GM18858 (cell line): Measurements from ENCODE around the gene AZGP1.
A peak's percentile ranks its signal among the peaks of the same experiment; 100 is the strongest.
"Not testable (repeated sequence)": the region's sequence is repeated elsewhere in the genome, so short reads cannot be mapped to it uniquely, and the experiment has no call there.

Experiments used
- ATAC-seq: cut with Tn5 transposase; IDR thresholded peaks from one replicate; pipeline ENCODE4 v1.9.1; 2021; ENCODE audit not compliant: unreplicated experiment

Gene AZGP1

DNA sequence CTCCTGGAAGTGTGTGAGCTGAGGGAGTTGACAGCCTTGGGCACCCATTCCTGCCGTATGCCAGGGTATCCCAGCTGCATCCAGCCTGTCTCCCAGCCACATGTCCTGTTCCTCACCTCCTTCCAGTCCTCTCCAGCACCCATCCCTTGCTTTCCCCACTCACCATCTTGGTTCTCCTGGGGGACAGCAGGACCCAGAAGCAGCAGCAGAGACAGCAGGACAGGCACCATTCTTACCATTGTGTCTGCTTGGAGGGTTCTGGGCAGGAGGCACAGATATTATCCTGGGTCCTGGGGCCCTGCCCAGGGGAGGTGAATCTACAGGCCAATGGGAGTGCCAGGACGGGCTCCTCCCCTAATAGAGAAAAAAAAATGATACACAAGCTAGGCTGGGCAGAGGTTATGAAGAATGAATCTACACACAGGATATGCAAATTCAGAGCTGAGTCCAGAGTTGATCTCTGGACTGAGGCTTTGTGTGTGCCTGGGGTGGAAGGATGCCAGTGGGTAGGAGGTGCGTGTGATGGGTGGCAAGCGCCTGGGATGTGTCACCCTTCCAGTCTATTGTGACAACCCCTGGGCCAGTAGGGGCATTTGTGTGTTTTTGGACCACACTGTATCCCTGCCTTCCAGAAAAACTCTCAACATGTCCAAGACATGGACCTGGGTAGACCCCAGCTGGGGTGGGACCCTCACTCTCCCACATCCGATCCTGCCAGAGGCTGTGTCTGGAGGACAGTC lies at the start of gene AZGP1:
Gene AZGP1, minus strand, starts transcription at position 250 of the 740 bp plus-strand sequence. Its CDS starts 11 bp downstream, at position 239.
- no peak for ATAC-seq

DNA sequence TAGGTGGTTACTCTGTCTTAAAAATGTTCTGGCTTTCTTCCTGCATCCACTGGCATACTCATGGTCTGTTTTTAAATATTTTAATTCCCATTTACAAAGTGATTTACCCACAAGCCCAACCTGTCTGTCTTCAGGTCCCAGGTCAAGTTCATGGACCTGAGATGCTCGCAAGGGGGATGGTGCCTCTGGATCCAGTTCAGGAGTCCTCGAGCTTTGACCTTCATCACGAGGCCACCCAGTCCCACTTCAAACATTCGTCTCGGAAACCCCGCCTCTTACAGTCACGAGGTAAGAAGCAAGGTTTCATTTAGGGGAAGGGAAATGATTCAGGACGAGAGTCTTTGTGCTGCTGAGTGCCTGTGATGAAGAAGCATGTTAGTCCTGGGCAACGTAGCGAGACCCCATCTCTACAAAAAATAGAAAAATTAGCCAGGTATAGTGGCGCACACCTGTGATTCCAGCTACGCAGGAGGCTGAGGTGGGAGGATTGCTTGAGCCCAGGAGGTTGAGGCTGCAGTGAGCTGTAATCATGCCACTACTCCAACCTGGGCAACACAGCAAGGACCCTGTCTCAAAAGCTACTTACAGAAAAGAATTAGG lies 48.3 kb upstream of the AZGP1 start:
- ATAC-seq: no peak

DNA sequence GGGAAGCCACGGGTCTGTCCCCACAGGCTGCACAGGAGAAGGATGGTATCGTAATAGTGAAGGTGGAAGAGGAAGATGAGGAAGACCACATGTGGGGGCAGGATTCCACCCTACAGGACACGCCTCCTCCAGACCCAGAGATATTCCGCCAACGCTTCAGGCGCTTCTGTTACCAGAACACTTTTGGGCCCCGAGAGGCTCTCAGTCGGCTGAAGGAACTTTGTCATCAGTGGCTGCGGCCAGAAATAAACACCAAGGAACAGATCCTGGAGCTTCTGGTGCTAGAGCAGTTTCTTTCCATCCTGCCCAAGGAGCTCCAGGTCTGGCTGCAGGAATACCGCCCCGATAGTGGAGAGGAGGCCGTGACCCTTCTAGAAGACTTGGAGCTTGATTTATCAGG lies 47.7 kb upstream of the AZGP1 start:
- no peak for ATAC-seq

DNA sequence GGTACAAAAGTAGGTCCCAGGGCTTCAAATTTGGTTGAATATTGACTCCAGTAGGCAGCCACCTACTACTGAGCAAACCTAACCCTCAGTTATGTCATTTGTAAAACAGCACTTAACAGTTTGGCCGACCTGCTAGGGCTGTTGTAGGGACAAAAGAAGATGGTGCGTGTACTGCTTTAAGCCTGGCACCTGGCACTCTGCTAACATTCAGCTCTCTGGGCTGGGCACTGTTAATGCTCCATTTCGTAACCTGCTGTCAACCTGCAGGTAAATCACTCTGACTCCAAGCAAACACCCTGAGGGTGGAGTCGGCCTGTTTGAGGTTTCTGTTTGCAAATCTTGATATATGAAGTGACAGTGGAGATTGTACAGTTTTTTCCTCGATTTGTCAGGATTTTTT lies 46.8 kb upstream of the AZGP1 start:
- ATAC-seq: no peak

DNA sequence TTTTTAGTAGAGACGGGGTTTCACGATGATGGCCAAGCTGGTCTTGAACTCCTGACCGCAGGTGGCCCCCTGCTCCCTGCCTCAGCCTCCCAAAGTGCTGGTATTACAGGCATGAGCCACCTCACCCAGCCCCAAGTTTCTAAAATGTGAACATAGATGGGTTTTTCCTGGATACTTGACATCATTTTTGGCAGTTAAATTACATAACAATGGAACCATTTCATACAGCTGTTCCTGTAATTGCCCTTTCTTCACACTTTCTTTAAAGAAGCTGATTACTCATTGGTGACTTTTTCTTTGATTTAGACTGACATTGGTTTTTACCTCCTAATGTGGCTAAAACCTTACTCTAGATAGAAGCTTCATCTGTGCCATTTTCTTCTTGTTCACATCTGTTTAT lies 45.5 kb upstream of the AZGP1 start:
- ATAC-seq: no peak

DNA sequence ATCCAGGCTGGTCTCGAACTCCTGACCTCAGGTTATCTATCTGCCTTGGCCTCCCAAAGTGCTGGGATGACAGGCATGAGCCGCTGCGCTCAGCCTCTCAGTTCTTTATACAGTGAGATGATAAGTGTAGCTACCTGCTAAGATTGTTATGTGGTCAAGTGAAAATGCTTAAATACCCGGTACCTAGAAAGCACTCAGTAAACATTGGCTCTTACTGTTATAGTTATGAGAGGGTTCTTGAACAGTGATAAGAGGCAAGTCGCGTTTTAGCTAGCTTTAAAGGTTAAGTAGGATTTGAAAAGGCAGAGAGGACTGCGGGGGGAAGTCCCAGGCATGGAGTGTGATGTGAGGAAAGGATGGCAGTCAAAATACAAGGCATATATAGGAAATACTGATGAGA lies 44.1 kb upstream of the AZGP1 start:
- no peak for ATAC-seq

DNA sequence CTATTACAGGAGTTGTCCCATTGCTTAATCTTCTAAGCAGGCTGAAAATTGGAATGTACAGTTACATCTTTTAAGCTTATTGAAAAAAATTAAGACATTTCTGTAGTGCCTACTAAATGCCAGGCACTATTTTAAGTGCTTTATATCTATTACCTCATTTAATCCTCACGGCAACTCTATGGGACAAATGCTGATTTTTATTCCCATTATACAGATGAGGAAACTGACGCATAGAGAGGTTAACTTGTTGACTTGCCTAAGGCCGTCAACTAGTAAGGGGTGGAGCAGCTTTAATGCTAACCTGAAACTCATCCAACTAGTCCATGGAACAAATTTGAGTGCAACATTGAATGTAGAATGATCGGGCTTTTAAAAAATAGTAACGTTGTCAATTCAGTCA lies 42.0 kb upstream of the AZGP1 start:
- ATAC-seq: no peak

DNA sequence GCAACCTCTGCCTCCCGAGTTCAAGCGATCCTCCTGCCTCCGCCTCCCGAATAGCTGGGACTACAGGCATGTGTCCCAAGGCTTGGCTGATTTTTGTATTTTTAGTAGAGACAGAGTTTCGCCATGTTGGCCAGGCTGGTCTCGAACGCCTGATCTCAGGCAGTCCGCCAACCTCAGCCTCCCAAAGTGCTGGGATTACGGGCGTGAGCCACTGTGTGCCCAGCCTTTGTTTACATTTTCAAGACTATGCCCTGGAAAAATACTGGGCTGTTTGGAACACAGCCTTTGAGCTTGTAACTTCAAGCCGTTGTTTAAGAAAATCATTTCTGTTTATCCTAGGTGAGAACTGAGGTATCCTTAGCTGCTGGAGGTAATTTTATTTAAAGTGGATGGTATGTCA lies 41.5 kb upstream of the AZGP1 start:
- no peak for ATAC-seq

DNA sequence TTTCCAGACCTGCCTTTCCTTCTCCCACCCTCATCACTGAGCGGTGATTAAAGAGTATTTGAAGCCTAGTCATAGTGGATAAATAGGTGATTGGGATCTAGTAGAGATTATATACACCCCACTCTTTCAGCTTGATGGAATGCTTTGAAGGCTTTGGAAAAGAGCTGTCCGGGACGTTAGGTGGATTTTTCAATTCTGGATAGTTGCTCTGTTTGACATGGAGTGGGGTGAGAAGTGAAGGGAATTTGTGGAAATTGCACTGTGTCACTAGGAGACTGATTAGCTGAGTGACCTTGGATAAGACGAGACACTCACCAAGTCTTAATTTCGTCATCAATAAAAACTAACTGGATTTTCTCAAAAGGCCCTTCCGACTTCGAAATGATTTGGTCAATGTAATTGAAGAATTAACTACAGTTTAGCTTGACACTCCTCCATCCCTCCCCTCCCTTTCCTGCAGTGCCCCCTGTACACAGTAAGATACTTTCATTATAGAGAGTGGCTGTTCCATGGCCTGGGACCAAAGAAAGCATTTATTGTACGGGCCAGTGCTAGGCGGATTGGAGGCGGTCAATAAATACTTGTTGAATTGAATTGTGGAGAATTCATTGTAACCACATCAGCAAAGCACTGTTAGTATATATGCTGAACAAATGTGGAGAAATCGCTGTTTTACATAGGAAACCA lies 40.5 kb upstream of the AZGP1 start:
- ATAC-seq: no peak

DNA sequence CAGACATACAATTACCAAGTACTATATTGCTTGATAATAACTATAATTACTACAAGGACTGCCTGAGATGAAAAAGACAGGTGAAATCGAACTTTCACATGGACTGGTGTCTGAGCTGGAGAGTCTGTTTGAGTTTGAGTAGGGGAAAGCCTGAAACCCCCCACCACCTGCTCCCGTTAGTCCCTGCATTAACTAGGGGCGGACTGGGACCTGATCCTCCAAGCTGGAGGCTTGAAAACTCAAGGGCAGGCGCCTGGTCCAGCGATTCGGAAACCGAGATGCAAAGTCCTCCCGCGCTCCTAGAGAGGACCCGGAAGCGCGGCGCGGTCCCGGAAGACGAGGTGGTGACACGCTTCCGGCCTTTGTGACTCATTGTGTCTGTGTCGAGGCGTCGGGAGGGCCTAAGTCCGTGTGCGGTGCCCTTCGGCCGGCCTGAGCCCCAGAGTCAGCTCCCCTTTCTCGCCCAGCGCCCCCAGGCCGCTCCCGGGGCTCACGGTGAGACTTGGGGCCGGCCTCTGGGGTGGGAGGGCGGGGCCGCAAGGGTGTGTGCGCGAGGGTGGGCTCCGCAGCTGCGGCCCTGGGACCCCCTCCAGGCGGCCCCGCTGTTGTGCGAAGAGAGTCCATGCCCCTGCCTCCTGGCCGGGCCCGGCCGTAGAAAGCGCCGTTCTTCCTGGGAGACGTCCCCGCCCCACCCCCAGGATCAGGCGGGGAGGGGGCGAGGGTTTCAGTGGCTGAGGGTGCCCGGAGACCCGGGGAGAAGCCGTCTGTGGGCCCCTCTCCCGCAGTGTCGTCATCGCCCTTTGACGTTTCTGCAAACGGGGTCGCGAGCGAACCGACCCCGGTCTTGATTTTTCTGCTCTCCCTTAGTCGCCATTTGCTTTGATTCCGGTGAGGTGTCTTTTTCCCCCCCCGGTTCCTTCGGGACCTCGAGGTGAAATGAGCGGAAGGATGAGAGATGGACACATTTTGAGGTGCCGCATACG lies 39.7 kb upstream of the AZGP1 start, which contains the start of gene ZKSCAN1:
Gene ZKSCAN1, plus strand, starts transcription at position 365 of the 983 bp plus-strand sequence. CDS start 7,911 bp downstream, outside the sequence.
- ATAC-seq: peak; percentile 84

DNA sequence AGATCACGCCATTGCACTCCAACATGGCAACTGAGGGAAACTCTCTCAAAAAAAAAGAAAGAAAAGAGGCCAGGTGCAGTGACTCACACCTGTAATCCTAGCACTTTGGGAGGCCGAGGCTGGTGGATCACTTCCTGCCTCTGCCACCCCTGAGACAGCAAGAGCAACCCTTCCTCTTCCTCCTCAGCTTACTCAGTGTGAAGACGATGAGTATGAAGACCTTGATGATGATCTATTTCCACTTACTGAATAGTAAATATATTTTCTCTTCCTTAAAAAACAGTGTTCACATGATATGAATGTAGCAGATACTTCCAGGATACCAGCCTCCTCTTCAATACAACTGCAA lies 37.5 kb upstream of the AZGP1 start:
- ATAC-seq: no peak

DNA sequence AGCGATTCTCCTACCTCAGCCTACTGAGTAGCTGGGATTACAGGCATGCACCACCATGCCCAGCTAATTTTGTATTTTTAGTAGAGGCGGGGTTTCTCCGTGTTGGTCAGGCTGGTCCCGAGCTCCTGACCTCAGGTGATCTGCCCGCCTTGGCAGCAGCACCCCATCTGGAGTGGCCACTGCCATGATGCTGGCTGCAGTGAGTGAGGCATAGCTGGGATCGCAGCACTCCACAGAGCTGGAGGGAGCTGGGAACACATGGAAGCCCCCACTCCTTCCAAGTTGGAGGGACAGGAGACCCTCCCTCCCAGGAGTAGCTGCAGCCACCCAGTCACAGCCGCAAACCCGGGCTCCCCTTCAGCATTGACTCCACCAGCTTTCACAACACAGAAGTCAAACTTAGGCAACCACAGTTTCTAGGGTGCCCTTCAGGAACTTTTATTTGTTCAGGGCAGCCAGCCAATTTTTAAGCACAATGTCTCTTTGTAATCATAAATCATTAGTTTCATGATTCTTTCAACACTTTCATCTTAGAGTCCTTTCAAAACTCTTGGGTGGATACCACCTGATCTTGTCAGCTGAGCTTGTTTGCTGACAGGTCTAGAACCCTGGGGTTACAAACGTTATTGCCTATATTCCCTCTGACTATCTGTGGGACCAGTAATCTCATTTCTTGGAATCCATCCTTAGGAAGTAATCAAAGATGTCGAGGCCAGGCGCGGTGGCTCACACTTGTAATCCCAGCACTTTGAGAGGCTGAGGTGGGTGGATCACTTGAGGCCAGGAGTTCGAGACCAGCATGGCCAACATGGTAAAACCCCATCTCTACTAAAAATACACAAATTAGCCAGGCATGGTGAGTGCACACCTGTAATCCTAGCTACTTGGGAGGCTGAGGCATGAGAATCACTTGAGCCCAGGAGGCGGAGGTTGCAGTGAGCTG lies 36.8 kb upstream of the AZGP1 start:
- ATAC-seq: not testable (repeated sequence)

DNA sequence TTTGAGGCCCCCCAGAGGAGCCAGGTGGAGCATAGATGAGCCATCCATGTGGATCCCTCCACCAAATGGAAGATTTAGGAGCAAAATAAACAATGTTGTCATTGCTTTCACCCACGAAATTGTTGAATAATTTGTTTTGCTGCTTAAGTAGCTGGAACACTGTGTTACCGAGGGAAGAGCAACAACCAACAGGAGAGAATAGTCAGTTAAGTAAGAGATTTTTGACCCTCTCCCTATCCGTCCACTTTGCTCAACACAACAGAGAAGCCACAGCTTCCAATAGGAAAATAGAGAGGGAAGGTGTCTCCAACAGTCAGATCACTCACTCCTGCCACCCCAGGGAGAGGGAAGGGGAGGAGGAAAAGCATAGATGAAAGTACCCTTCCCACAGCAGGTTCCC lies 35.7 kb upstream of the AZGP1 start:
- no peak for ATAC-seq

DNA sequence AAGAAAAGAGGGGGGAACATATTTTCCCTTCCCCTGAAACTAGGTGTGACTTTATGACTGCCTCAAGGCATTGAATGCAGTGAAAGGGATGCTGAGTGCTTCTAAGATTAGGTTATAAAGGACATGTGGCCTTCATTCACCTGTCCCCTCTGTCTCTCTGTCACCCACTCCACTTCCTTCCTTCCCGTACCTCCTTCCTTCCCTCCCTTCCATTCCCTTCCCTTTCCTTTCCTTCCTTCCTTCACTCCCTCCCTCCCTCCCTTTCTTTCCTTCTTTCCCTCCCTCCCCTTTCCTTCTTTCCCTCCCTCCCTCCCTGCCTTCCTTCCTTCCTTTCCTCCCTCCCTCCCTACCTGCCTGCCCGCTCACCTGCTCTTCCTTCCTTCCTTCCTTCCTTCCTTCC lies 35.1 kb upstream of the AZGP1 start:
- ATAC-seq: no peak

DNA sequence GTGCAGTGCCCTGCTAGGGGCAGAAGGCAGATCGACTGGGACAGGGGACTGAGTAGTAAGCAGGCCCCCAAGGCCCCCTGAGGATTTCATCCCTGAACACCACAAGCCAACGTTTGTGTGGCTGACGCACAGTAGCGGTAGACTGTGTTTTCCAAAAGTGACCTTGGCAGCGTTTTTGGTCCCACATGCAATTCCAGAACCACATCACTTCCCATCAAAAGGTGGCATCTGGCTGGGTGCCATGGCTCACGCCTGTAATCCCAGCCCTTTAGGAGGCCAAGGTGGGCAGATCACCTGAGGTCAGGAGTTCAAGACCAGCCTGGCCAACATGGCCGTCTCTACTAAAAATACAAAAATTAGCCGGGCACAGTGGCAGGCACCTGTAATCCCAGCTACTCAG lies 34.1 kb upstream of the AZGP1 start:
- not testable (repeated sequence) for ATAC-seq

DNA sequence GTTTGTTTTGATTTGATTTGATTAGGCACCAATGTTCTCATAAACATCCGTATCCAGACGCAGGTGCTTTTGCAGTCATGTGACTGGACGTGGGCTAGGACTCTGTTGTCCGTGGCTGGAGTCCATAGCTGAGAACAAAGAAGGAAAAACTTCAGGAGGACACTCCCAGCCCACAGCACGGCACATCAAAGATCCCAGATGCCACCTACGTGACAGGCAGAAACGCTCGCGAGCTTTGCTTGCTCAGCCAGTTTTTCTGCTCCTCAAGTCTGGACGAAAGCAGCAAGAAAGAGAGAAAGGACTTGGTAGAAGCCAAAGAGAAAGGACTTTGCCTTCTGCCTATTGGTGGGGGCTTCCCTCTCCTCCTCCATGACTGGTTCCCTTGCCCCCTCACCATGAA lies 32.7 kb upstream of the AZGP1 start:
- no peak for ATAC-seq

DNA sequence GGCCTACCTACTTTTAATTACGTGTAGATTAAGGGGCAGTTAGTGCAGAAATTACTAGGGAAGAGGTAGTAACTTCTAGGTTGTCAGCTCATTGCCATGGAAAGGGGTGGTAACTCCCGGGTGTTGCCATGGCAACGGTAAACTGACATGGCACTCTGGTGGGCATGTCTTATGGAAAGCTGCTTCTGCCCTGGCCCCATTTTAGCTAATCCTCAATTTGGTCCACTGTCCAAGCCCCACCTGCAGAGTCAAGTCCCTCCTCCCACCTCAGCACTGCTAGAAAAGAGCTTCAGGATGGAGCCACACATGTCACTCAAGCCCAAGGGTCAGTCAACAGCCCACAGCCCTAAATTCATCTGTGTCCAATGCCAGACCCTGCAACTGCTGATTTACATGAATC lies 32.1 kb upstream of the AZGP1 start:
- no peak for ATAC-seq

DNA sequence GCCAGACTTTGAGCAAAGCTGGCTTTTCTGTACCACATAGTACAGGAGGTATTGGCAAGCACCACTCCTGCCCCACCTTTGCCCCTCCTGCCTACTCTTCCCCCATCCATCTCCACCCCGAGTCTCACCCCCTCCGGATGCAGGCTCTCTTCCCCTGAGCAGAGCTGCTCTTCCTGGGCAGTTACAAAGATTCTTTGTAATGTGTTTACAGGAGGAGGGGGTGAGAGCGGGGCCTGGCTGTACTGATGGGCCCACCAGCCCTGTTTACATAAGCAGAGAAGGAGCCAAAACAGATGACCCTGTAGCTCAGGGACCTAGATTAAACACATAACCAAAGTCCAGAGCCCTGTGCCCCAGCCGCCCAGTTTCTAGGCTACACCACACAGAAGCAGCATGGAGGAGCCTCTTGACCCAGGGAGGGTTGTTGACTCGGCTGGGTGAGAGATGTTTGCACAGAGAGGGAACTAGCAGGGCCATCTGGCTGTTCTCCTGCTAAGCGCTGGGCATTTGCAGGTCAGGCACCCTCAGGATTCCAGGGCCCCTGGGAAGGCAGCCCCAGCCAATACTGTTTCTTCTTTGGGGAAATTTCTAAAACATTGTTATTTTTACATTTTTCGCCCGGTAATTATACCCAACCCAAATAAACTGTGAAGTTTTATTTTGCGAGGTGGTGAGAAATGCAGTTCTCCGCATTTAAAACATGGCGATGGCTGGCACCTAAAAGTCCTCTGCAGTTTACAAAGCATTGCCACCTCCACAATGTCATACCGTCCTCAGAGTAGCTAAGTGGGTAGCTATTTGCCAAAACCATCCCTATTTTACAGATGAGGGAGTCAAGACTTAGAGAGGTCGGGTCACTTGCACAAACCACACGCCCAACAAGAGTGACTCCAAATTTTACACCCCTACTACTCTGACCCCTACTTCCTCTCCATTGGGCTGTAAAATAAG lies 28.2 kb upstream of the AZGP1 start:
- no peak for ATAC-seq

DNA sequence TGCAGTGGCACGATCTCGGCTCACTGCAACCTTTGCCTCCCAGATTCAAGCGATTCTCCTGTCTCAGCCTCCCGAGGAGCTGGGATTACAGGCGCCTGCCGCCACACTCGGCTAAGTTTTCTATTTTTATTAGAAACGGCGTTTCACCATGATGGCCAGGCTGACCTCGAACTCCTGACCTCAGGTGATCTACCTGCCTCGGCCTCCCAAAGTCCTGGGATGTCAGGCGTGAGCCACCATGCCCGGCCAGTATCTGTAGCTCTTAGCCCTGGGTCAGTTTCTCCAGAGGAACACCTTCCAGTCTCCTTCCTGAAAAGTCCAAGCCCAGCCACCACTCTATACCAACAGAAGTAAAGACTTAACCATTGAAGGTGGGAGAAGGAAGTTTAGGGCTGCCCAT lies 24.4 kb upstream of the AZGP1 start:
- no peak for ATAC-seq
